GM18517 (cell line): Measurements from ENCODE around the gene BIRC3.

ENCODE experiments used
- ATAC-seq: cut with Tn5 transposase; IDR thresholded peaks from one replicate; pipeline ENCODE4 v1.9.1; 2021; ENCODE audit warnings: mild to moderate bottlenecking, moderate library complexity; ENCODE audit not compliant: unreplicated experiment

BIRC3 gene

GRCh38 chr11:102317099-102317767 lies at the start of gene BIRC3:
Gene BIRC3 (plus strand): TSS chr11:102317484. CDS start chr11:102324510, 7,026 bp downstream.
- peak; percentile 88 for ATAC-seq

DNA sequence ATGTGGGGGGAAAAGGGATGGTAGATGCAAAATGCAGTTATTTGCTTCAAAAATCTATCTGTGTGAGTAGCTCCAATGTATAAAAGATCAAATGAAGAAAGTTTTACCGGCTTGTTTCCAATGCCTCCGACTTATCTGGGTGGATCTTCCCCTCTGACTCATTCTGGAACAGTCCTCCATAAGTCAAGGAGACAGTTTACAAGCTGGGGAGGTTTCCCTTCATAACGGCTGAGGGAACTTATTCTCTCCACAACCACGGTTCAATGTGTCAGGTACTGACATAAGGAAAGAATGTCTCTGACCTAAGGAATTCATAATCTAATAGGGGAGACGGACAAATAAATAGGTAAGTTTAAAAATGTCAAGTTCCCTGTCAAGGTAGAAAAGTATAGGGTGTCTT lies 49.7 kb upstream of the BIRC3 start:
- no peak for ATAC-seq

DNA sequence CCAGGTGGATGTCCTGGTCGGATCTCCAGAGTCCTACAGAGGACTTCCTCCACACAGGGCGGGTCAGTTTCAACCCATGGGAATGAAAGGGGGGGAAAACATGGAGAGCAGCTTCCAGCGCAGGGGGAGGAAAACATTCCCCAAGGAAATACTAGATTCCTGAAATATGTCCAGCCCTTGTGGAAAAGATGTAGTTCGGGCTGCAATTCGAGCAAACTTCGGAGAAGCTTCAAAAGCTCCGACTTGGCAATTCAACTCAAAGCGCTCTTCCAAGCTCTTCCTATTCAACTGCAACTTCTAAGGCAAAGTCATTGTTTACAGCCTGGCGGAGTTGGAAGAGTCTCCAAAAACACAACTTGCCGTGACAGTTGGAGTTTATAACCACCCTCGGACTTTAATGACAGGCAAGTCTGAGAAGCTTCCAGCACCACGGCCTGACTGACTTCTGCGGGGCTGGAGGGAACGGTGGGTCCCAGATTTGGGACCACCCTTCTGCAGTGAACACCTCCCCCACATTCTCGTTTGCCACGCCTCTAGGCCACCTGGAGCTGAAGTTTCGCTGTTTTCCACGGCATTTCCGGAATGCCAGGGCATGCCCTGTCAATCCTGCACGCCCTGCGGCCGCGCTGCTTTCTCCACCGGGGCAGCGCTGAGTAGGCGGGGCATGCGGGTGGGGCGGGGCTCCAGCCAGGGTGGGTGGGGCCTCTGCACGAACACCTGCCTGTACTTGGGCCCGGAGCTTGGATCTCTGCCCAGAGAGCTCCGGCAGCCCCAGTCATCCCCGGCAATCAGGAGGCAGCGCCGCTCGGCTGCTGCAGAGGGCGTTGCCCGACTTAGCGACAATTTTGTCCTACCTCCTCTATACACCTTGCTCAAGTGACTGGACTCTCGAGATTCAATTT lies 49.0 kb upstream of the BIRC3 start:
- peak; percentile 94 for ATAC-seq

DNA sequence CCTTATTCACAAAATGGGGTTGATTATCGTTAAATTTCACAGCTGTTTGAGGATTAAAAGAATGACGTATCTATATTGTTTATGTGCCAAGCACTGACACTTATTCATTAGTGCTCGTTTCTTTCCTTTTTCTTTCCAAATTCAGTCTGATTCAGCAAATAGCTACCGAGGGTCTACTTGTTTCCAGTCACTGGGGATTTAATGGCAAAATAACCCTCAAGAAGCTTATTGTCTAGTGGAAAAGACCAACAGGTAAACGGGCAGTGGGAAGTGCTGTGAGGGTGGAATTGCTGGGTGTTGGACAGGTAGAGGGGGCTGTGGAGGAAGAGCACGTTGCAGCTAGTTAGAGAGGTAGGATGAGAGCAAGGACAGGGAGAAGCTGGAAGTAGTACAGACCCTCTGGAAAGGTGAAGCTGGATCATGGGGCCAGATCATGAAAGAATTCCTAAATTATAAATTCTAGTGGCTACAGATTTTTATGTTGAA lies 48.3 kb upstream of the BIRC3 start:
- ATAC-seq, result no peak

GRCh38 chr11:102269927-102270326 lies 47.4 kb upstream of the BIRC3 start:
- ATAC-seq, result no peak

GRCh38 chr11:102272047-102272824 lies 45.0 kb upstream of the BIRC3 start:
- ATAC-seq, result no peak

DNA sequence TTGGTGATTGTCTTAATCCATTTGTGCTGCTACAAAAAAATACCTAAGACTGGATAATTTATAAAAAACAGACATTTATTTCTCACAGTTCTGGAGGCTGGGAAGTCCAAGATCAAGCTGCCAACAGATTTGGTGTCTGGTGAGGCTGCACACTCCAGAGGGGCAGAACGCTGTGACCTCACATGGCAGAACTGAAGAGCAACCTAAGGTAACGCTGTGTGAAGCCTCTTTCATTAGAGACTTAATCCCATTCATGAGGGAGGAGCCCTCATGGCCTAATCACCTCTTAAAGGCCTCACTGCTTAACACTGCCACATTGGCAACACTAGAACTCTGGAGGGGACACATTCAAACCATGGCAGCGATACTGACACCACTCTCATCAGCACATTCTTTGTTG lies 42.7 kb upstream of the BIRC3 start:
- ATAC-seq, result no peak

GRCh38 chr11:102276362-102276761 lies 40.9 kb upstream of the BIRC3 start:
- ATAC-seq, result no peak

DNA sequence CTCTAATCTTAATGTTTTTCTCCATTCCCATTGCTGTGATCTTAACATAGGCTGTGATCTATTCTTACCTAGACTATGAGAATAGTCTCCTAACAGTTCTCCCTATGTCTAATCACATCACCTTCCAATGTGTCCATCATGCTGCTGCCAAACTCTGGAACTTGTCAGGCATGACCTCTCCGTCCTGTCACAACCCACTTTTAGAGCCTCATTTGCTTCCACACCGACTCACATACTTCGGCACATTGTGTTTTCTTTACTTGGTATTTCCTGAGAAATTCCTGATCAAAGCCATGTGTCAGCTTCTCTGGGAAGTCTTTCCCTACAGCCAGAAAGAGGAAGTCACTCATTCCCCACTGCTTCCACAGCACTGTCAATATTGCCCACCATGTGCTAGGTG lies 40.5 kb upstream of the BIRC3 start:
- ATAC-seq, result no peak

GRCh38 chr11:102279641-102280170 lies 37.6 kb upstream of the BIRC3 start:
- peak; percentile 99 for ATAC-seq

GRCh38 chr11:102280245-102280833 lies 36.9 kb upstream of the BIRC3 start:
- no peak for ATAC-seq

DNA sequence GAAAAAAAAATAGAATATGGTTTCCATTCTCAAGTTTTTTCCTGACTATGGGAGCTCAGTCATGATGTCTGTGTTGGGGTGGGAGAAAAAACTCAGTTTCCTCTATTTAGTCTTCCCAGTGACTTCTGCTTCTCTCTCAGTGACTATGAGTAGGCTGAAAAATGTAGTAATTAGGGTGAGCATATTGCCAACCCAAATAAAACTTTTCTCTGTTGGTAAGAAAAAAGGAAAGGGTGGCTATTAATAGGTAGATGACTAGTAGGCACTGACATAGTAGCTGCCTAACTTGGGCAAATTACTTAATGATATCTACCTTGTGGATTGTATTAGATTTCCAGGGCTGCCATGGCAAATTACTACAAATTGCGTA lies 34.2 kb upstream of the BIRC3 start:
- ATAC-seq, result no peak

GRCh38 chr11:102284008-102284407 lies 33.3 kb upstream of the BIRC3 start:
- no peak for ATAC-seq

DNA sequence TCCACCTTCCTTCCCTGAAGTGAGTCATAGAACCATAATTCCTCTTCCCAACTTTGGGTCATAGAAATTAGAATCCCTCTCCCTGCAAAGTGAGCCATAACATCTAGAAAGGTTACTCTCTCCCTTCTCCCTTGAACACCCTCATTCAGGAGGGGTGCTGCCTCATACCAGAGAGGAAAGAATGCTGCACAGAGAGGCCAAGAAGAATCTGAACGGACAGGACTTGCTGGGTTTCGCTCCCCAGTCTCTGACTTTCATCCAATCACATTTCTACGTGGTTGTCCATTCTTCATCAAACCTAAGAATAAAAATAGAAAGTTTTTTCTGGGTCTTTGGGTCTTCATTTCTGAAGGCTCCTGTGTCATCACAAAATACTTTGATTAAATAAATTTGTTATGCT lies 31.0 kb upstream of the BIRC3 start:
- no peak for ATAC-seq

DNA sequence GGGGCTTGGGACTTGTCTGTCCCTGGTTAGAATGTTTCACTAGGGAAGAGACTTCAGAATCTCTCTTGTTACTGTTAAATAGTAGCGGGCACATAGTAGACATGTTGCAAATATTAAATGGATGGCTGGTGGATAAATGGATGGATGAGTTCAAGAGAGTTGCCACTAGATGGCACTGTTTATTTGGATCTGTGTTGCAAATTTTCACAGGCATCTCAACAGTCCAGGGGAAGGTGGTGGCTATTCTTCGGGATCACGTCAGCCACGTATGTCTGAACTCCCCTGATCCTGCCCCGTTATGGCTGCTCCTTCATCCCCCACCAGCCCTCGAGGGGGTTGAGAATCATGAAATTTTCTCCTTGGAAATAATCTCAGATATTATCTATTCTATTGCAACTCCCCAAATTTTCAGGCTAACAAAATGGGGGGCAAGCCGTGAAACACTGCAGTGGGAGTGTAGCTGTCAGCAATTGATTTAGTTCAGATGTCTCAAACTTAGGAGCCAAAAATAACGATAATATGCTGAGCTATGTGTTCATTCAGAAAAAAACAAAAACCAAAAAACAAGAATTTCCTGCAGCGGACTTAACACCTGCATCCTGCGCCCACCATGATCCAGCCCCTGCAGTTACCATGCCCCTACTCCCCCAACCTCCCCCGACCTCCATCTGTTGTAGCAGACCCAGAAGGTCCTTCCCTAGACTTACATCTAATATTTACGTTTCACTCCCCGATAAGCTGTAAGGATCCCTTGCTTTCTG lies 29.1 kb upstream of the BIRC3 start:
- ATAC-seq, result peak; percentile 89

GRCh38 chr11:102288725-102289083 lies 28.6 kb upstream of the BIRC3 start:
- no peak for ATAC-seq

DNA sequence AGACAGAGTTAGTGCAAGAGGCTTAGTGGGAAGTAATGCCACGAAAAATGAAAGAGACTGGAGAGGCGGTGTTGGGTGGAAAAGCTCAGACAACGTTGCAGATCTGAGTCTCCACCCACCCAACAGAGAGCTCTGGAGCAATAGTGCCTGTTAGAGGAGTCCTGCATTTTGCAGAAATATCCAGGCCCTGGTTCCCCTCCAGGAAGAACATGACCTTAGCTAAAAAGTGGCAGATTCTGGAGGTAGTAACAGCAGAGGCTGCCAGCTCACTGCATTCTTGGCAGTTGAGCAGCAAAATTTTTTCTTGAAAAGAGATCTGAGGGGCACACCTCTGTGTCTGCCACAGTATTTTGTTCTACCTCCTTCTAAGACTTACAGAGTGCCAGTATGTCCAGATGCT lies 27.7 kb upstream of the BIRC3 start:
- ATAC-seq, result no peak

- no peak for ATAC-seq
Observed at GRCh38 chr11:102291831-102292230, 25.5 kb upstream of the BIRC3 start.

GRCh38 chr11:102292933-102293332 lies 24.4 kb upstream of the BIRC3 start:
- no peak for ATAC-seq
